Activated CD4-positive, CD25-positive, alpha-beta regulatory T cell (primary cell): ENCODE results near the gene LMX1B.
"Not testable (repeated sequence)": the region's sequence is repeated elsewhere in the genome, so short reads cannot be mapped to it uniquely, and the experiment has no call there.

Experiments used
- DNase-seq, 4 experiments: peaks; one replicate each; lab custom pipeline; 2025; lab: John Stamatoyannopoulos, UW

Gene LMX1B

GRCh38 chr9:126633881-126634558 lies 20.3 kb downstream of the LMX1B start:
- DNase-seq, result no peak

GRCh38 chr9:126635061-126635460 lies 21.3 kb downstream of the LMX1B start:
- no peak for DNase-seq

GRCh38 chr9:126635661-126636439 lies 22.1 kb downstream of the LMX1B start:
- DNase-seq, result no peak

- DNase-seq, result no peak
Measured at GRCh38 chr9:126636983-126637798, 23.5 kb downstream of the LMX1B start.

GRCh38 chr9:126638571-126639132 lies 24.9 kb downstream of the LMX1B start:
- no peak for DNase-seq

- no peak for DNase-seq
Measured at GRCh38 chr9:126639318-126640000, 25.7 kb downstream of the LMX1B start.

GRCh38 chr9:126641118-126641851 lies 27.6 kb downstream of the LMX1B start:
- no peak for DNase-seq

- DNase-seq, result no peak
Measured at GRCh38 chr9:126642010-126642744, 28.4 kb downstream of the LMX1B start.

- no peak for DNase-seq
Measured at GRCh38 chr9:126642839-126643238, 29.1 kb downstream of the LMX1B start.

GRCh38 chr9:126643945-126644527 lies 30.3 kb downstream of the LMX1B start:
- DNase-seq, result no peak

- DNase-seq, result no peak
Measured at GRCh38 chr9:126646162-126646561, 32.4 kb downstream of the LMX1B start.

GRCh38 chr9:126647585-126648411 lies 34.1 kb downstream of the LMX1B start:
- no peak for DNase-seq

- DNase-seq, result no peak
Measured at GRCh38 chr9:126649477-126649876, 35.7 kb downstream of the LMX1B start.

- DNase-seq, result no peak
Measured at GRCh38 chr9:126650404-126651341, 36.9 kb downstream of the LMX1B start.

GRCh38 chr9:126652140-126652582 lies 38.4 kb downstream of the LMX1B start:
- DNase-seq, result no peak

- DNase-seq, result no peak
Measured at GRCh38 chr9:126654124-126654523, 40.4 kb downstream of the LMX1B start.

- DNase-seq, result not testable (repeated sequence)
Measured at GRCh38 chr9:126656214-126656613, 42.5 kb downstream of the LMX1B start.
